ENCODE measurements around the gene RENBP.

Gene RENBP

GRCh38 chrX:153889123-153889522 lies 55.3 kb downstream of the RENBP start:
- in situ Hi-C loops (cut with MboI; ENCODE audit: low pct_unique_long_range_greater_than_20kb, low sequenced_read_pairs, unreplicated experiment) = no loop called here
- TF ChIP-seq CTCF (IDR thresholded peaks at IDR 0.05; ENCODE audit: extremely low read depth, insufficient read depth, missing control alignments) = no peak
- no peak for DNase-seq (ENCODE audit: low spot score)

GRCh38 chrX:153888344-153888743 lies 56.1 kb downstream of the RENBP start:
- in situ Hi-C loops (cut with MboI; ENCODE audit: low pct_unique_long_range_greater_than_20kb, low sequenced_read_pairs, unreplicated experiment) = no loop called here
- TF ChIP-seq CTCF (IDR thresholded peaks at IDR 0.05; ENCODE audit: extremely low read depth, insufficient read depth, missing control alignments) = no peak
- DNase-seq (ENCODE audit: low spot score) = no peak

GRCh38 chrX:153887385-153887784 lies 57.1 kb downstream of the RENBP start:
- no peak for TF ChIP-seq CTCF (IDR thresholded peaks at IDR 0.05; ENCODE audit: extremely low read depth, insufficient read depth, missing control alignments)

GRCh38 chrX:153886915-153887314 lies 57.5 kb downstream of the RENBP start:
- in situ Hi-C loops (cut with MboI; ENCODE audit: low pct_unique_long_range_greater_than_20kb, low sequenced_read_pairs, unreplicated experiment) = no loop called here
- no peak for TF ChIP-seq CTCF (IDR thresholded peaks at IDR 0.05; ENCODE audit: extremely low read depth, insufficient read depth, missing control alignments)
- no peak for DNase-seq (ENCODE audit: low spot score)

More at GRCh38 chrX:153887385-153887784, 57.1 kb downstream of the RENBP start:
- in situ Hi-C loops (cut with MboI; ENCODE audit: low pct_unique_long_range_greater_than_20kb, low sequenced_read_pairs, unreplicated experiment) = no loop called here
- DNase-seq (ENCODE audit: low spot score) = no peak

- in situ Hi-C loops (cut with MboI; ENCODE audit: low pct_unique_long_range_greater_than_20kb, low sequenced_read_pairs, unreplicated experiment) = no loop called here
- TF ChIP-seq CTCF (IDR thresholded peaks at IDR 0.05; ENCODE audit: extremely low read depth, insufficient read depth, missing control alignments) = no peak
- DNase-seq (ENCODE audit: low spot score) = no peak
Observed at GRCh38 chrX:153885968-153886903, 58.2 kb downstream of the RENBP start, which contains the start of gene L1CAM. Gene L1CAM, minus strand, starts transcription at chrX:153886173. Its CDS starts 10,337 bp downstream, at chrX:153875836.
